Right ventricle myocardium inferior (tissue), 1 donor: Measurements from ENCODE around the gene WFIKKN1. TPM values are rescaled to one million over a fixed set of nuclear protein-coding genes. Genes with fewer than 3 reads are reported as not detected.

Source experiments
- ATAC-seq: fragments of 200-7000 bp; cut with Tn5 transposase; one replicate; pipeline ENCODE4 v1.9.1; 2020; ENCODE audit warnings: mild to moderate bottlenecking, moderate library complexity
- DNase-seq: peaks from one replicate; pipeline ENCODE4 v3.0.0; 2021; ENCODE audit errors: missing footprints
- intact Hi-C: fragments of 100-400 bp; cut with DNase I; formaldehyde crosslinking; loops from one replicate; pipeline ENCODE4 v1.11.0; 2022
- total RNA-seq: library from RNA; stranded (reverse); fragmentation: NEBNext Ultra II Directional; extraction: Animal tissue kit (Norgen Biotek cat#: 25700); gene quantifications from one replicate; pipeline ENCODE4 v1.2.1, GENCODE V29; 2021
- donor health status: DM: no; HTN: yes; CAD: no; lungs with severe emphysema.

The WFIKKN1 gene
- total RNA-seq, 1 donor from 2014 or later, result 0.16 TPM

DNA sequence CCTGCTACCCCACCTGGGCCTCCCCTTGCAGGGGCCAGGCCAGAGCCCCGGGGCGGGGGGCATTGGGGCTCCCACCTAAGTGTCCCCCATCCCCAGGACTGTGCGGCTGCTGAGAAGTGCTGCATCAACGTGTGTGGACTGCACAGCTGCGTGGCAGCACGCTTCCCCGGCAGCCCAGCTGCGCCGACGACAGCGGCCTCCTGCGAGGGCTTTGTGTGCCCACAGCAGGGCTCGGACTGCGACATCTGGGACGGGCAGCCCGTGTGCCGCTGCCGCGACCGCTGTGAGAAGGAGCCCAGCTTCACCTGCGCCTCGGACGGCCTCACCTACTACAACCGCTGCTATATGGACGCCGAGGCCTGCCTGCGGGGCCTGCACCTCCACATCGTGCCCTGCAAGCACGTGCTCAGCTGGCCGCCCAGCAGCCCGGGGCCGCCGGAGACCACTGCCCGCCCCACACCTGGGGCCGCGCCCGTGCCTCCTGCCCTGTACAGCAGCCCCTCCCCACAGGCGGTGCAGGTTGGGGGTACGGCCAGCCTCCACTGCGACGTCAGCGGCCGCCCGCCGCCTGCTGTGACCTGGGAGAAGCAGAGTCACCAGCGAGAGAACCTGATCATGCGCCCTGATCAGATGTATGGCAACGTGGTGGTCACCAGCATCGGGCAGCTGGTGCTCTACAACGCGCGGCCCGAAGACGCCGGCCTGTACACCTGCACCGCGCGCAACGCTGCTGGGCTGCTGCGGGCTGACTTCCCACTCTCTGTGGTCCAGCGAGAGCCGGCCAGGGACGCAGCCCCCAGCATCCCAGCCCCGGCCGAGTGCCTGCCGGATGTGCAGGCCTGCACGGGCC, 1.9 kb downstream of the WFIKKN1 start:
- DNase-seq (no peak), ATAC-seq (no peak)
- intact Hi-C loops, result no loop called here

DNA sequence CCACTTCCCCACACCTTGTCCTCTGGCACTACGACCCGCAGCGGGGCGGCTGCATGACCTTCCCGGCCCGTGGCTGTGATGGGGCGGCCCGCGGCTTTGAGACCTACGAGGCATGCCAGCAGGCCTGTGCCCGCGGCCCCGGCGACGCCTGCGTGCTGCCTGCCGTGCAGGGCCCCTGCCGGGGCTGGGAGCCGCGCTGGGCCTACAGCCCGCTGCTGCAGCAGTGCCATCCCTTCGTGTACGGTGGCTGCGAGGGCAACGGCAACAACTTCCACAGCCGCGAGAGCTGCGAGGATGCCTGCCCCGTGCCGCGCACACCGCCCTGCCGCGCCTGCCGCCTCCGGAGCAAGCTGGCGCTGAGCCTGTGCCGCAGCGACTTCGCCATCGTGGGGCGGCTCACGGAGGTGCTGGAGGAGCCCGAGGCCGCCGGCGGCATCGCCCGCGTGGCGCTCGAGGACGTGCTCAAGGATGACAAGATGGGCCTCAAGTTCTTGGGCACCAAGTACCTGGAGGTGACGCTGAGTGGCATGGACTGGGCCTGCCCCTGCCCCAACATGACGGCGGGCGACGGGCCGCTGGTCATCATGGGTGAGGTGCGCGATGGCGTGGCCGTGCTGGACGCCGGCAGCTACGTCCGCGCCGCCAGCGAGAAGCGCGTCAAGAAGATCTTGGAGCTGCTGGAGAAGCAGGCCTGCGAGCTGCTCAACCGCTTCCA, 2.7 kb downstream of the WFIKKN1 start:
- ATAC-seq (no peak), DNase-seq (no peak)
- intact Hi-C loops, result no loop called here

DNA sequence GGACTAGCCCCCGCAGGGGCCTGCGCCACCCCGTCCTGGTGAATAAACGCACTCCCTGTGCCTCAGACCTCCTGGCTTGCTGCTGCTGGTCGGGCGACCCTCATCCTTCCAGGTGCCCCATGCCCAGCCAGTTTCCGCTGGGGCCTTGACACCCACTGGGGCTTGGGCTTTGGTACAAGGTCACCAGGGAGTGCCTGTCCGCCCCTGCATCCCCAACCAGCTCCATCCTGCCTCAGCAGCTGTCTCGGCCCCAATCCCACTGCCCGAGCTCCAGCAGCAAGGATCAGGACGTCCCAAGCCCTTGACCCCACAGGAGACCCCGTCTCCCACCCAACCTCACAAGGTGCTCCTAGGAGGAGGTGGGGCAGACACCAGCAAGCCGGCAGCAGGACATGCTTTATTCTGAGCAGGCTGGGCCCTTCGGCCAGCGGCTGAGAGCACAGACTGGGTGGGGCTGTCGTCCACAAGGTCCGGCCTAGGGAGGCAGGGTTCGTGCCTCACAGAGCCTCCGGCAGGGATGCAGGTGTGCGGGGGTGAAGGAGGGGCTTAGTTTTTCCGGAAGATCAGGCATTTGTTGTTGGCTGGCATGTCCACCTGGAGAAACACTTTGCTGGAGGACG, 3.4 kb downstream of the WFIKKN1 start:
- intact Hi-C loops, result no loop called here
- ATAC-seq (no peak), DNase-seq (no peak)

DNA sequence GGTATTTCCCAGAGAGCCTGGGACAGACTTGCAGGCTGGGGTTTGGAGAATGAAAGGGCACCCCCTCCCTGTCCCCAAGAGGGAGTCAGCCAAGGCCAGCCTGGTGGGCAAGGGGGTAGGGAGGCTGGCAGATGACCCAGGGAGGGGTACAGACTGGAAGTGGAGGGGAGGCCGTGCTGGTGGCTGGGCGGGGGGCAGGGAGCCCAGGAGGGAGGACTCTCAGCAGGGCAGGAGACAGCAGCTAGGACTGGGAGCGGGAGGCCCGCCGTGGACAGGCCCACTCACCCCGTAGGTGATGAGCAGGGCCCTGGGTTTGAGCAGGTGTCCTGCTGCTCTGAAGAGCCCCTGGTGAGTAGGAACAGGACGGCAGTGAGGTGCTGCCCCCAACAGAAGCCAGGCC, 4.2 kb downstream of the WFIKKN1 start:
- intact Hi-C loops, result no loop called here
- DNase-seq (no peak), ATAC-seq (no peak)

DNA sequence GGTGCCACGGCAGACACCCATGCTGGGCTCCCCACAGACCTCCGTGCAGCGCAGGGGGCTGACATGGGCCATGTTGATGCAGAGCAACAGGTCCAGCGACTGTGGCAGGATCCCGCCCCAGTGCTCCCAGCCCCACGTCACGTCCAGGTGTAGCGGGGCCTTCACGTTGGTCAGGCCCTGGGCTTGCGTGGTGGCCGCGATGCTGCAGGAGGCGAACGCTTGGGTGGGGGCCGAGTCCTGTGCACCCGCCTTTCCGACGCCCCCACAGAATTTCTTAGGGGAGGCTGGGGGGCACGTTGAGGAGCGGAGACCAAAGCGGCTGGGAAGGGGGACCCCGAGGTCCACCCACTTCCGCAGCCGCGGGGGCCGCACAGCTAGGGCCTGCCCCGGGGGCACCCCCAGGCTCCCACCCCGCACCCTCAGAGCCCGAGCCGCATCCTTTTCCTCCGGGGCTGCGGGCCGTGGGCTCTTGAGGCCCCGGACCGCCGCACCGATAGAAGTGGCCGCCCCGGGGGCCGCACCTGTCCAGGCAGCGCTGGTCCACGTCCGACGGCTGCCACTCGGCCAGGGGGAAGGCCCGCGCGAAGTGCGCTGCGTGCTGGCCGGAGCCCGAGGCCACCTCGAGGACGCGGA, 4.9 kb downstream of the WFIKKN1 start:
- DNase-seq, result no peak
- no peak for ATAC-seq
- intact Hi-C loops, result loop anchor here (2.0 kb wide), 1 partner anchor 47 kb away; no protein-coding TSS in a partner anchor

DNA sequence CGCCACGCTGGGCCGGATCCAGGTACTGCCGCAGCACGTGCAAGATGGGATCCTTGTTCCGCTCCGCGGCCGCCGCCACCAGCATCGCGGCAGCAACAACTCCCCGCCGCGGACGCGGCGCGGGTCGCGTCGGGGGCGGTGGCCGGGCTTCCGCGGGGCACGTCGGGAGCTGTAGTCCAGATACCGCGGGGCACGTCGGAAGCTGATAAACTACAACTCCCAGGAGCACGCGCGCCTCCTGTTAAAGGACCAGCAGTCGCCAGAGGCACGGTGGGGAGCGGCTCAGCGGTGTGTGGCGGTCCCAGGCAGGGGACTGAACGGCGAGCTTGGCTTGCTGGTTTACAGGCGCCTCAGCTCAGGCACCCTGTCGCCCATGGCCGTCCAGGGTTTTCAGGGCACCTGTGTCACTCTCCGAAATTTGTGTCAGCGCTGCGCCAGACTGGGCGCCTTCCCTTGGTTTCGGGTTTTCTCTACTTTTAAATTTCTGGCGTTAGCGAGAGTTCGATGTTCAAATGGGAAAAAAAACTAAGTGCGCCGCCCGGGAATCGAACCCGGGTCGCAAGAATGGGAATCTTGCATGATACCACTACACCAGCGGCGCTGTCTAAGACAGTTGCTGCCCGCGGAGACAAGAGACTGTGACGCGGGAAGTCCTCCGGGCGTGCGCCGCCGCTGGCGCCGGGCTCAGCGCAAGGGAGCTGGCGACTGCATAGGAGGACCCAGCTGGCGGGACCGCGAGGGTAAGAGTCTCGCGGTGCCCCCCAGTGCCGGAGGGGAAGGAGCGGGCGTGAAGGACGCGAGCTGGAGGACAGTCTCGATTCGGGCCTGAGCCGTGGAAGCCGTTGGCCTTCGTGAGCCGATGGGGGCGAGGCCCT, 5.7 kb downstream of the WFIKKN1 start, which contains the start of gene METTL26:
METTL26 (minus strand) TSS at position 100 of the 875 bp plus-strand sequence; CDS start at position 85, 15 bp downstream.
- peak; percentile 99 for DNase-seq

DNA sequence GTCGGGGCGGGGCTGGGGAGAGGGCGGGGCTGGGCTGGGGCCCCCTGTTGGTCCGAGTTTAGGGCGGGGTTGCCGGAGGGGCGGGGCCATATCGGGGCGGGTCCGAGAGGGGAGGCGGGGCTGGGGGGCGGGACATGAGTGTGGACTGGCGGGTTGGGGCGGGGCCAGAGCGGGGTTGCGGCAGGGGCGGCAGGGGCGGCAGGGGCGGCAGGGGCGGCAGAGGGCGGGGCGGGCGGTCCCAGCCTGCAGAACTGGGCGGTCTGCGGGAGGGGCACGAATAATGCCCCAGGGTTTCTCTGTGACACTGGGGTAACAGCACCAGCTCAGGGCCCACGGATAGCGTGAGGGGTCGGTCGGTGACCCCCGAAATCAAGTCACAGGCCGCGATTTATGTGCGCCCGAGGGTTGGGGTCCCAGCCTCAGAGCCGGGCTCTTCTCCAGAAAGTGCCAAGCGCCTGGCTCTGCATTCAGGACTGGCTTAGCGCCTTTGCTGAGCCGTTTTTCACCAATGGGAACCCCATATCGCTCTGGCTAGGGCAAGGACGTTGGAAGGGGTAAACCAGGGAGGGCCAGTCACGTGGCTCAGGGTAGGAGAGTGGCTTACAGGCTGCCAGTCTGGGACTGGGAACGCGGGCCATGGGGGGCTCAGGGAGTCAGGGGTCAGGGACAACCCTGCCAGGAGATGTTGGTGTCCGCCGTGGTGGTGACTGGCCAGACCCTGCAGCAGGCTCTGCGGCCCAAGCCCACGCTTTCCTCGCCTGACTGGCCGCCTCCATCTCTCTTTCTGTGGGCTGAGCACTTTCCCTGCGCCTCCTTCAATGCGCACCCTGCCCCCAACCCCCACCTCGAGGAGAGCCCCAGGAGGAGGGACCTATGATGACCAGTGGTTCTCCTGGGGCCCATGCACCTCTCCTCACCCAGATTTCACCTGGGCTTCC, 6.6 kb downstream of the WFIKKN1 start:
- intact Hi-C loops, result loop anchor here (2.0 kb wide), 1 partner anchor 49 kb away; no protein-coding TSS in a partner anchor
- DNase-seq, result peak; percentile 94
- ATAC-seq, result peak; percentile 82

More for the DNA sequence above, 5.7 kb downstream of the WFIKKN1 start, which contains the start of gene METTL26:
- peak; percentile 91 for ATAC-seq
- intact Hi-C loops, result loop anchor here (2.0 kb wide), 1 partner anchor 48 kb away; no protein-coding TSS in a partner anchor

DNA sequence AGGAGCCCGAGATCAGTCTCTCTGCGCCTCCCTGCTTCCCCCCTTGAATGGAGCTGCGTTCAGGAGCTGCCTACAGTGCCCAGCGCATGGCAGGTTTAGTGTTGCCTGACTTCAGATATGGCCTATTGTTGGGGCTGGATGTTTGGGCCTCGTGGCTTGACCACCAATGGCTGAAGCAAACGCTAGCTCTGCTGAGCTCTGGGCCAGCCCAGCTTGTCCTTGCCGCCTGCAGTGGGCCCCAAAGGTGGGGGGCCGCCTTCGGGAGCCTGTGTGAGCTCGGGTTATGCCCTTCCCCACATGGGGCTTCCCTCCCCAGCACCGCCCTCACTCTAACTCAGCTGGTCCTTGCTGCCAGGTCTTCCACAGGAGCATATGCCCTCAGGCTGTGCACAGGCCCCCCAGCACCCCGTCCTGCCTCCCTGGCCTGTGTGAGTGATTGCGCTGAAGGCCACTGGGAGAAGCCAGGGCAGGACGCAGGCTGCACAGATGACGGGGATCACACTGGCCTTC, 7.3 kb downstream of the WFIKKN1 start:
- ATAC-seq (no peak), DNase-seq (no peak)
- intact Hi-C loops, result no loop called here

DNA sequence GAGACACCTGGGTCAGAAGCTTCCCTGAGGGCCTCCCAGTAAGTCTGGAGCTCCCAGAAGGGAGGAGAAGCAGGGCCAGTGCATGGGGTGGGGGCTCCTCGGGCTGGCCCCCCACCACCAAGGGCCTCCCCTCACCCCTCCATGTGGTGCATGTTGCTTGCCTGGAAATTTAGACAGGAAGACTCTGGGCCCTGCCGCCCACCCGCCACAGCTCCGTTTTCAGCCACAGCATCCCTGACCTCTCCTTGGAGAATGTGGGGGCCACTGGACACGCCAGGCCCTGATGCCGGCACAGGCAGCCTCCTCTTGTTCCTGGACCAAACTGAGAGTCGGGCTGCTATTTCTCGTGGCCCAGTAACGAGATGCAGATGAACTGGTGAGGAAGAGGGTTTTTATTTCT, 8.1 kb downstream of the WFIKKN1 start:
- intact Hi-C loops, result no loop called here
- ATAC-seq (no peak), DNase-seq (no peak)

DNA sequence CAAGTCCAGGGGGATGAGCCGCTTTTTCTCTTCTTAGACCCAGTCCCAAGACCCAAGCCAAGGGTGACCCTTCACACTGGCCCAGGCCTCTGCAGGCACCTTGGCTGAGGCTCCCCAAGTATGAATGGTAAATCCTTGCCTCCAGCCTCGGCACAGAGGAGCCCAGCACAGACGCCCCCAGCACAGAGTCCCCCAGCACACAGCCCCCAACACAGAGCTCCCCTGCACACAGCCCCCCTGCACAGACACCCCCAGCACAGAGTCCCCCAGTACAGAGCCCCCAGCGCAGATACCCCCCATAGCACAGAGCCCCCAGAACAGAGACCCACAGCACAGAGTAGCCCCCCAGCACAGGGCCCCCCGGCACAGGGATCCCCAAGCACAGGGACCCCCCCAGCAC, 9.8 kb downstream of the WFIKKN1 start:
- intact Hi-C loops, result no loop called here
- ATAC-seq, result no peak
- DNase-seq, result no peak

DNA sequence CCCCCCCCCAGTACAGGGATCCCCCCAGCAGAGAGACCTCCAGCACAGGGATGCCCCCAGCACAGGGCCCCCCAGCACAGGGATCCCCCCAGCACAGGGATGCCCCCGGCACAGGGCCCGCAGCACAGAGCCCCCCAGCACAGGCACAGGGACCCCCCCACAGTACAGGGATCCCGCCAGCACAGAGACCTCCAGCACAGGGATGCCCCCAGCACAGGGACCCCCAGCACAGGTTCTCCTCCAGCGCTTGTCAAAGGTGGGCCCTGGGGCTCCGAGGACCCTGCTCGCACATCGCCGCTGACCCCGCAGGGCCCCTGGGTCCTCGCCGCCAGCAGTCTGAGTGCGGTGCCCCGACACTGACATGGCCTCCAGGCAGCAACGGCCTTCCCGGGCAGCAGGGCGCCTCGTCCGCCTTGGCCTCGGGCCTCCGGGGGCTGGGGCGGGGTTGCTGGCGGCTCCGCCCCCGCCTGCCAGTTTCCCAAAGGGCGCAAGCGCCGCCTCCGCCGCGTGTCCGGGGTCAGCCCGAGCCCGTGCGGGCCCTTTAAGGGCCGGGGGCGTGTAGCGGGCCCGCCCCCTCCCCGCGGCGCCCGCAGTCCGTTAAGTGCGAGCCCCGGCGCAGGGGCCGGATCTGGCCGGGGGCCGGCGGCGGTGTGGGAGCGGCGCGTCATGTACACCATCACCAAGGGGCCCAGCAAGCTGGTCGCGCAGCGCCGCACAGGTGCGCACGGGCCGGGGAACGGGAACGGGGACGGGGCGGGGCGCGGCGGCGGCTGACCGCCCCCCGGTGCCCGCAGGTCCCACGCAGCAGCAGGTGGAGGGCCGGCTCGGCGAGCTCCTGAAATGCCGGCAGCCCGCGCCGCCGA, 10.8 kb downstream of the WFIKKN1 start, which contains the start of gene MCRIP2:
MCRIP2 (plus strand) TSS at position 503 of the 863 bp plus-strand sequence; CDS start at position 667, 164 bp downstream.
- peak; percentile 93 for DNase-seq
- intact Hi-C loops, result no loop called here
- ATAC-seq, result peak; percentile 69

DNA sequence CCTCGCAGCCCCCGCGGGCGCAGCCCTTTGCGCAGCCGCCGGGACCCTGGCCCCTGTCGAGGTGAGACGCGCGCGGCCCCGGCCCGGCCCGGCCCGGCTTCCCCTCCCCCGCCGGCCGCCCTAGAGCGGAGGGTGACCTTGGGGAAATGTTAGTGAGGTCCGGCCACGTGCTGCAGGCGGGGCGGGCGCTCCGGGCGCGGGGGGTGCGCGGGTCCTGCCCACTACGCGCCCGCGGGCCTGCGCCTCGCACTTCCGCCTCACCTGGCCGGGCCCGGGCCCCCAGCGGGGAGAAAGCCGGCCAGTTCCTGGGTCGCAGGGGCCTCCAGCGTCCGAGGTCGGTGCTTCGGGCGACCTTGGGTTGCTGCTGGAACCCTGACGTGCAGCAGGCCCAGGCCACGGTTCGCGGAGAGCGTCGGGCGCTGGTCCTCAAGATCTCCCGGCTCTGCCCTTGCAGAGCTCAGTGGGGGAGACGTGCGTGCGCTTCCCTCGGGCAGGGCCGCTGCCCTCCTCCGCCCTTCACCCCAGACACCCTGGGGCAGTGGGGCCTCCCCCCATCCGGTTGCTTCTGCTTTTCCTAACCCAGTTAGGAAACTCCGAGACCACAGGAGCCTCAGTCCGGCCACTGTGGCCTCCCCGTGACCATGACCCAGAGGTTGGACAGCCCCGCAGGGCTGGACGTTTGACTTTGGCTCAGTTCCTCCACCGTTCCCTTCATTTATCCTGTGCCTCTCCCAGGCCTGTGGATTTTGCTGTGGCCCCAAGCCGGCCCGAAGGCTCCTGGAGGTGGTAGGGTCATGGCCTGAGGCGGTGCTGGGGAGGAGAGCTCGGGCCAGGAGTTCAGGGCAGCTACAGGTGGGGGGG, 11.6 kb downstream of the WFIKKN1 start:
- DNase-seq, result no peak
- peak; percentile 27 for ATAC-seq
- intact Hi-C loops, result no loop called here

DNA sequence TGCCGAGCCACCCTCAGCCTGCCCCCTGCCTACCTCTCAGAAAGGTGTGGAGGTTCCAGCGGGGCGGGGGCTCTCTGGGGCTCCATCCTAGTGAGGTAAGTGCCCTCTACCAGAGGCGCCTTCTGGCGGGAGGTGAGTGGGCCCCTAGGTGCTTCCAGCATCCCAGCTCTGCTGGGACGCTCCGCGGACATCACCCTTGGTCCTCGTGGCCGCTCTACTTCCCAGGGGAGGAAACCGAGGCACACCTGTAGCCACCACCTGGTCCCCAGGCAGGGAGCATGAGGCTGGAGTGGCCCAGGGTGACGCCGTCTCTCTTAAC, 12.2 kb downstream of the WFIKKN1 start:
- intact Hi-C loops, result no loop called here
- DNase-seq, result no peak

DNA sequence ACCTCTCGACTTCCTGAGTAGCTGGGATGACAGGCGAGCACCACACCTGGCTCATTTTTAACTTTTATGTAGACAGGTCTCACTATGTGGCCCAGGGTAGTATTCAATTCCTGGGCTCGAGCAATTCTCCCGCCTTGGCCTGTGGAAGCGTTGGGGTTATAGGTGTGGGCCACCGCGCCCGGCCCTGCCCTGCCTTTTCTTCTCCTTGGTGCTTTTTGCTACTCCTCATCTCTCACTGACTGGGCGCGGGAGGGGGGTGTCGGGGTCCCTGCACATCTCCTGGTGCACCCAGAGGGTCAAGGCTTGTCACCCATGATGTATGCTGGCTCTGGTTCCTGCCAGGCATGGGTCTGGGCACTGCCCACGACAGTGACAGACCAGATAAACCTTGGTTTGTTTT, 13.8 kb downstream of the WFIKKN1 start:
- no peak for ATAC-seq
- intact Hi-C loops, result no loop called here

More for the DNA sequence above, 12.2 kb downstream of the WFIKKN1 start:
- no peak for ATAC-seq

More for the DNA sequence above, 13.8 kb downstream of the WFIKKN1 start:
- DNase-seq, result no peak
